ENCODE measurements around the gene INPP4A. TPM values are rescaled to one million over a fixed set of nuclear protein-coding genes. Genes with fewer than 3 reads are reported as not detected.

The INPP4A gene
- polyA plus RNA-seq, 1 of the 3 experiments (the other 2 are of a cell fraction): 15.0 TPM

DNA sequence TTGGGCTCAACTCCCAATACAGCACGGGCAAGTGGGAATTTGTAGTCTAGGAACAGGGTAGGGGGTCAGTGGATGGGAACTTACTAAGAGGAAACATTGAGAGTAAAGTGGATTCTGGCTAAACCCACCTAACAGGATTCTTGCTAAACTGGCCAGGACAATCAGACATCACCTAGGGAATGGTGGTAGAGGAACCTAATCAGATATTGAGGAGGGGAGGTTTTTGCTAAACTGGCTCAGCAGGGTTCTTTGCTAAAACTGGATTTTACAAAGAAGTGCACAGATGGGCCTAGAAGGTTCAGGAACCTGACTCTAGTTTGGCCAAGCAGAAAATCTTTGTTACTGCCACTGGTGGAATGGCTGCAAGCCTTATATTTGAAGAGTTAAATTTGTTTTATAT, 55.9 kb downstream of the INPP4A start (continued):
- TF ChIP-seq, protein P1, sequence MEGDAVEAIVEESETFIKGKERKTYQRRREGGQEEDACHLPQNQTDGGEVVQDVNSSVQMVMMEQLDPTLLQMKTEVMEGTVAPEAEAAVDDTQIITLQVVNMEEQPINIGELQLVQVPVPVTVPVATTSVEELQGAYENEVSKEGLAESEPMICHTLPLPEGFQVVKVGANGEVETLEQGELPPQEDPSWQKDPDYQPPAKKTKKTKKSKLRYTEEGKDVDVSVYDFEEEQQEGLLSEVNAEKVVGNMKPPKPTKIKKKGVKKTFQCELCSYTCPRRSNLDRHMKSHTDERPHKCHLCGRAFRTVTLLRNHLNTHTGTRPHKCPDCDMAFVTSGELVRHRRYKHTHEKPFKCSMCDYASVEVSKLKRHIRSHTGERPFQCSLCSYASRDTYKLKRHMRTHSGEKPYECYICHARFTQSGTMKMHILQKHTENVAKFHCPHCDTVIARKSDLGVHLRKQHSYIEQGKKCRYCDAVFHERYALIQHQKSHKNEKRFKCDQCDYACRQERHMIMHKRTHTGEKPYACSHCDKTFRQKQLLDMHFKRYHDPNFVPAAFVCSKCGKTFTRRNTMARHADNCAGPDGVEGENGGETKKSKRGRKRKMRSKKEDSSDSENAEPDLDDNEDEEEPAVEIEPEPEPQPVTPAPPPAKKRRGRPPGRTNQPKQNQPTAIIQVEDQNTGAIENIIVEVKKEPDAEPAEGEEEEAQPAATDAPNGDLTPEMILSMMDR (IDR thresholded peaks at IDR 0.05): no peak
- no peak for TF ChIP-seq JUND (IDR thresholded peaks at IDR 0.05)

DNA sequence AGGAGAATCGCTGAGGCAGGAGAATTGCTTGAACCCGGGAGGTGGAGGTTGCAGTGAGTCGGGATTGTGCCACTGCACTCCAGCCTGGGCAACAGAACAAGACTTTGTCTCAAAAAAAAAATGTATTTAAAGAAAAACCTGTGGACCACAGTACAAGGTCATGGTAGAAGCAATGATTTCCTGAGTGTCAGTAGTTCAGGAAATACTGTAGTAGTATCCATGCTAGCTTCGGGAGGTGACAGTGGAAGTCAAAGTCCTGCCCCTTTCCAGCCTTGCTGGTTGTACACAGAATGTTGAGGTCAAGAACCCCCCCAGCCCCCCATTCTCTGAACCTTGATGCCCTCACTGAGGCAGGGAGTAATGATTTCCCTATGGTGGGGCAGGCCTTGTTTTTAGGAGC, 56.6 kb downstream of the INPP4A start:
- WGBS (ENCODE audit: low lambda C conversion rate): 93% methylated on average over 4 of the region's 4 CpGs
- no peaks in the 10 kb centered on the region for H3F3A ChIP-seq (replicated peaks; ENCODE audit: insufficient read depth)
- CTCF ChIA-PET: interaction anchor here (2.5 kb wide), 1 partner anchor 13 kb away, joined by 8 read pairs; no protein-coding TSS in a partner anchor
- no peaks in the 10 kb centered on the region; a peak in 1 of 4 replicates for H3K4me1 ChIP-seq (ENCODE audit: control insufficient read depth in 1 of 2, insufficient read depth in 2 of 2, low read depth in 1 of 2, low read length in 1 of 2)
- no peaks in the 10 kb centered on the region for H3K36me3 ChIP-seq (replicated peaks in 1 of 2; ENCODE audit: control insufficient read depth in 1 of 2, insufficient read depth in 2 of 2, low read length in 1 of 2)
- no peak overlapping the region for H3K4me2 ChIP-seq
- no peak overlapping the region for H3K9ac ChIP-seq
- H3K9me3 ChIP-seq: no peaks in the 10 kb centered on the region
- no peak overlapping the region for H3K4me3 ChIP-seq (ENCODE audit: low read depth in 2 of 2, low read length in 1 of 2)
- H3K9me2 ChIP-seq: no peaks in the 10 kb centered on the region
- 0 out of 2 replicates have a peak, but pooled peaks cover 11% of the 10 kb centered on the region for H3K79me2 ChIP-seq (ENCODE audit: insufficient read depth)
- H3K27me3 ChIP-seq (ENCODE audit: insufficient read depth): no peaks in the 10 kb centered on the region
- H3K27ac ChIP-seq (ENCODE audit: low read depth in 2 of 2, low read length in 1 of 2): no peak overlapping the region
- no peak for TF ChIP-seq GATA2 (CRISPR knock-in tag; IDR thresholded peaks at IDR 0.05)
- no peak for TF ChIP-seq RCOR1 (IDR thresholded peaks at IDR 0.05; ENCODE audit: low read length)
- no peak for TF ChIP-seq ELF1 (IDR thresholded peaks at IDR 0.05)
- no peak for TF ChIP-seq SMC3 (IDR thresholded peaks at IDR 0.05; ENCODE audit: low read depth, low read length)
- DNase-seq: no peak
- no peaks in the 10 kb centered on the region for H4K20me1 ChIP-seq (ENCODE audit: insufficient read depth)
- POLR2A ChIA-PET: no interaction called here
- no peak overlapping the region for H2AFZ ChIP-seq (ENCODE audit: low read depth)

DNA sequence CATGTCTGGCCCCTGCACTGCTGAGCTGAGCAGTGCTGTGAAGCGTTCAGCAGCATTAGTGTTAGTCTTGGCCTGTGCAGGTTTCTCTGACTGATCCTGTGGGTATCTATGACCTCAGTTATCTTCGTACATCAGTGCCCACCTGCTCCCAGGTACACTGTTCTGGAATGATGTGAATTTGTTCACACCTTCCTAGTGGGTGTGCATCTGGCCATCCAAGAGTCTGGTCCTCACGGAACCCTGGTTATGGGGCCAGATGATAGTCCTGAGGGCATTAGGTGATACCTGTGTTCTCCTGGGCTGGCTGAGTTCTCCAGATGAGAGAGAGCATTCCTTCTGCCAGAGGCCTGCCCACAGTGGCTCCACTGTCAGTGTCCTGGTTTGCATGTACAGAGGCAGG, 57.2 kb downstream of the INPP4A start:
- Histone ChIP-seq H3K9me3 (no peaks in the 10 kb centered on the region), H3K4me2 (no peak overlapping the region), H2AFZ (ENCODE audit: low read depth) (no peak overlapping the region), H3F3A (replicated peaks; ENCODE audit: insufficient read depth) (no peaks in the 10 kb centered on the region), H3K4me3 (ENCODE audit: low read depth in 2 of 2, low read length in 1 of 2) (no peak overlapping the region), H4K20me1 (ENCODE audit: insufficient read depth) (no peaks in the 10 kb centered on the region), H3K9me2 (no peaks in the 10 kb centered on the region), H3K36me3 (replicated peaks in 1 of 2; ENCODE audit: control insufficient read depth in 1 of 2, insufficient read depth in 2 of 2, low read length in 1 of 2) (no peaks in the 10 kb centered on the region), H3K9ac (no peak overlapping the region), H3K4me1 (ENCODE audit: control insufficient read depth in 1 of 2, insufficient read depth in 2 of 2, low read depth in 1 of 2, low read length in 1 of 2) (no peaks in the 10 kb centered on the region; a peak in 1 of 4 replicates), H3K79me2 (ENCODE audit: insufficient read depth) (0 out of 2 replicates have a peak, but pooled peaks cover 11% of the 10 kb centered on the region), H3K27me3 (ENCODE audit: insufficient read depth) (no peaks in the 10 kb centered on the region), H3K27ac (ENCODE audit: low read depth in 2 of 2, low read length in 1 of 2) (peak overlapping the region in 1 of 2 experiments; percentile 45; a peak in 1 of 4 replicates)
- DNase-seq: no peak
- WGBS (ENCODE audit: low lambda C conversion rate): 97% methylated on average over 3 of the region's 3 CpGs
- TF ChIP-seq FOXM1 (IDR thresholded peaks at IDR 0.05; ENCODE audit: low read depth): no peak
- TF ChIP-seq FOXJ3 (CRISPR knock-in tag; IDR thresholded peaks at IDR 0.05): no peak
- no peak for TF ChIP-seq TEAD4 (IDR thresholded peaks at IDR 0.05; ENCODE audit: borderline replicate concordance, insufficient read depth)
- no peak for TF ChIP-seq RFX5 (IDR thresholded peaks at IDR 0.05; ENCODE audit: low read length)
- no peak for TF ChIP-seq ELF1 (IDR thresholded peaks at IDR 0.05)
- TF ChIP-seq RAD21 (IDR thresholded peaks at IDR 0.05; ENCODE audit: low read length): no peak
- TF ChIP-seq MEF2A (IDR thresholded peaks at IDR 0.05; ENCODE audit: borderline replicate concordance, low read depth): no peak
- no peak for TF ChIP-seq SIN3A (IDR thresholded peaks at IDR 0.05; ENCODE audit: borderline replicate concordance, low read depth, low read length)
- TF ChIP-seq RXRA (IDR thresholded peaks at IDR 0.05; ENCODE audit: borderline replicate concordance, low read depth): no peak
- TF ChIP-seq RCOR1 (IDR thresholded peaks at IDR 0.05; ENCODE audit: low read length): no peak
- TF ChIP-seq, protein P2, sequence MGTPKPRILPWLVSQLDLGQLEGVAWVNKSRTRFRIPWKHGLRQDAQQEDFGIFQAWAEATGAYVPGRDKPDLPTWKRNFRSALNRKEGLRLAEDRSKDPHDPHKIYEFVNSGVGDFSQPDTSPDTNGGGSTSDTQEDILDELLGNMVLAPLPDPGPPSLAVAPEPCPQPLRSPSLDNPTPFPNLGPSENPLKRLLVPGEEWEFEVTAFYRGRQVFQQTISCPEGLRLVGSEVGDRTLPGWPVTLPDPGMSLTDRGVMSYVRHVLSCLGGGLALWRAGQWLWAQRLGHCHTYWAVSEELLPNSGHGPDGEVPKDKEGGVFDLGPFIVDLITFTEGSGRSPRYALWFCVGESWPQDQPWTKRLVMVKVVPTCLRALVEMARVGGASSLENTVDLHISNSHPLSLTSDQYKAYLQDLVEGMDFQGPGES (IDR thresholded peaks at IDR 0.05; ENCODE audit: low read depth, low read length): no peak
- TF ChIP-seq, protein P3, sequence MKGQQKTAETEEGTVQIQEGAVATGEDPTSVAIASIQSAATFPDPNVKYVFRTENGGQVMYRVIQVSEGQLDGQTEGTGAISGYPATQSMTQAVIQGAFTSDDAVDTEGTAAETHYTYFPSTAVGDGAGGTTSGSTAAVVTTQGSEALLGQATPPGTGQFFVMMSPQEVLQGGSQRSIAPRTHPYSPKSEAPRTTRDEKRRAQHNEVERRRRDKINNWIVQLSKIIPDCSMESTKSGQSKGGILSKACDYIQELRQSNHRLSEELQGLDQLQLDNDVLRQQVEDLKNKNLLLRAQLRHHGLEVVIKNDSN (IDR thresholded peaks at IDR 0.05; ENCODE audit: borderline replicate concordance, low read depth): no peak
- TF ChIP-seq, protein P1 (IDR thresholded peaks at IDR 0.05): no peak
- TF ChIP-seq NRF1 (IDR thresholded peaks at IDR 0.05; ENCODE audit: low read depth, low read length): no peak
- POLR2A ChIA-PET: no interaction called here
- CTCF ChIA-PET: interaction anchor here (2.5 kb wide), 1 partner anchor 13 kb away, joined by 8 read pairs; no protein-coding TSS in a partner anchor

Measured in SK-N-SH (cell line).